ENCODE measurements around the gene DIP2A.

- TF ChIP-seq CTCF (IDR thresholded peaks at IDR 0.05; ENCODE audit: poor library complexity, severe bottlenecking) = no peak
- no peak for TF ChIP-seq EZH2 (IDR thresholded peaks at IDR 0.05; ENCODE audit: borderline replicate concordance, insufficient read depth, low read length, poor library complexity, severe bottlenecking)
- TF ChIP-seq TAF1 (IDR thresholded peaks at IDR 0.05; ENCODE audit: low read depth) = no peak
Observed at GRCh38 chr21:46527801-46528200, 69.1 kb downstream of the DIP2A start.
